ENCODE data around the gene CELSR1.

The CELSR1 gene

DNA sequence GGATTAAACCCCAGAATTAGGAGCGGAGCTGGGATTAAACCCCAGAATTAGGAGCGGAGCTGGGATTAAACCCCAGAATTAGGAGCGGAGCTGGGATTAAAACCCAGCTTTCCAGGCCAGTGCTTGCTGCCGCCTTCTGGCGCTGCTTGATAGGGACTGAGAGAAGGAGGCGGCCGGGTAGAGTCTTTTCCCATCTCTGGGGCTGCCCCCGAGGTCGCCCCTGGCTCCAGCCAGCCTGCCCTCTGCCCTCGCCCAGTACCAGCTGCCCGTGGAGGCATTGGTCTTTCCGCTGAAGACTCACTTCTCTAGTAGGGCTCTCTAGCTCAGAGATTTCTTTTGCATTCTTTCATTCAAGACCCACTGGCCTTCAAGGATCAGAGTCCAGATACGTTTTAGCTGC, 196.7 kb downstream of the CELSR1 start:
- Histone ChIP-seq H3K27ac (replicated peaks) (no peak overlapping the region), H3K27me3 (ENCODE audit: insufficient read depth, poor library complexity, severe bottlenecking) (no peaks in the 10 kb centered on the region), H3K4me3 (replicated peaks; ENCODE audit: insufficient read depth, low read length) (no peak overlapping the region)
- TF ChIP-seq, protein P1, sequence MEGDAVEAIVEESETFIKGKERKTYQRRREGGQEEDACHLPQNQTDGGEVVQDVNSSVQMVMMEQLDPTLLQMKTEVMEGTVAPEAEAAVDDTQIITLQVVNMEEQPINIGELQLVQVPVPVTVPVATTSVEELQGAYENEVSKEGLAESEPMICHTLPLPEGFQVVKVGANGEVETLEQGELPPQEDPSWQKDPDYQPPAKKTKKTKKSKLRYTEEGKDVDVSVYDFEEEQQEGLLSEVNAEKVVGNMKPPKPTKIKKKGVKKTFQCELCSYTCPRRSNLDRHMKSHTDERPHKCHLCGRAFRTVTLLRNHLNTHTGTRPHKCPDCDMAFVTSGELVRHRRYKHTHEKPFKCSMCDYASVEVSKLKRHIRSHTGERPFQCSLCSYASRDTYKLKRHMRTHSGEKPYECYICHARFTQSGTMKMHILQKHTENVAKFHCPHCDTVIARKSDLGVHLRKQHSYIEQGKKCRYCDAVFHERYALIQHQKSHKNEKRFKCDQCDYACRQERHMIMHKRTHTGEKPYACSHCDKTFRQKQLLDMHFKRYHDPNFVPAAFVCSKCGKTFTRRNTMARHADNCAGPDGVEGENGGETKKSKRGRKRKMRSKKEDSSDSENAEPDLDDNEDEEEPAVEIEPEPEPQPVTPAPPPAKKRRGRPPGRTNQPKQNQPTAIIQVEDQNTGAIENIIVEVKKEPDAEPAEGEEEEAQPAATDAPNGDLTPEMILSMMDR (IDR thresholded peaks at IDR 0.05; ENCODE audit: insufficient read depth, low read length) = no peak
- TF ChIP-seq SPI1 (IDR thresholded peaks at IDR 0.05; ENCODE audit: borderline replicate concordance, low read depth) = no peak
- TF ChIP-seq GABPA (IDR thresholded peaks at IDR 0.05; ENCODE audit: low read depth) = no peak
- TF ChIP-seq, protein P2, sequence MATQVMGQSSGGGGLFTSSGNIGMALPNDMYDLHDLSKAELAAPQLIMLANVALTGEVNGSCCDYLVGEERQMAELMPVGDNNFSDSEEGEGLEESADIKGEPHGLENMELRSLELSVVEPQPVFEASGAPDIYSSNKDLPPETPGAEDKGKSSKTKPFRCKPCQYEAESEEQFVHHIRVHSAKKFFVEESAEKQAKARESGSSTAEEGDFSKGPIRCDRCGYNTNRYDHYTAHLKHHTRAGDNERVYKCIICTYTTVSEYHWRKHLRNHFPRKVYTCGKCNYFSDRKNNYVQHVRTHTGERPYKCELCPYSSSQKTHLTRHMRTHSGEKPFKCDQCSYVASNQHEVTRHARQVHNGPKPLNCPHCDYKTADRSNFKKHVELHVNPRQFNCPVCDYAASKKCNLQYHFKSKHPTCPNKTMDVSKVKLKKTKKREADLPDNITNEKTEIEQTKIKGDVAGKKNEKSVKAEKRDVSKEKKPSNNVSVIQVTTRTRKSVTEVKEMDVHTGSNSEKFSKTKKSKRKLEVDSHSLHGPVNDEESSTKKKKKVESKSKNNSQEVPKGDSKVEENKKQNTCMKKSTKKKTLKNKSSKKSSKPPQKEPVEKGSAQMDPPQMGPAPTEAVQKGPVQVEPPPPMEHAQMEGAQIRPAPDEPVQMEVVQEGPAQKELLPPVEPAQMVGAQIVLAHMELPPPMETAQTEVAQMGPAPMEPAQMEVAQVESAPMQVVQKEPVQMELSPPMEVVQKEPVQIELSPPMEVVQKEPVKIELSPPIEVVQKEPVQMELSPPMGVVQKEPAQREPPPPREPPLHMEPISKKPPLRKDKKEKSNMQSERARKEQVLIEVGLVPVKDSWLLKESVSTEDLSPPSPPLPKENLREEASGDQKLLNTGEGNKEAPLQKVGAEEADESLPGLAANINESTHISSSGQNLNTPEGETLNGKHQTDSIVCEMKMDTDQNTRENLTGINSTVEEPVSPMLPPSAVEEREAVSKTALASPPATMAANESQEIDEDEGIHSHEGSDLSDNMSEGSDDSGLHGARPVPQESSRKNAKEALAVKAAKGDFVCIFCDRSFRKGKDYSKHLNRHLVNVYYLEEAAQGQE (IDR thresholded peaks at IDR 0.05; ENCODE audit: insufficient replicate concordance, low read depth) = no peak
- no peak for TF ChIP-seq POLR2AphosphoS5 (IDR thresholded peaks at IDR 0.05; ENCODE audit: low read depth)
- no peak for DNase-seq (ENCODE audit: low read depth in 1 of 2, low spot score in 1 of 2)

DNA sequence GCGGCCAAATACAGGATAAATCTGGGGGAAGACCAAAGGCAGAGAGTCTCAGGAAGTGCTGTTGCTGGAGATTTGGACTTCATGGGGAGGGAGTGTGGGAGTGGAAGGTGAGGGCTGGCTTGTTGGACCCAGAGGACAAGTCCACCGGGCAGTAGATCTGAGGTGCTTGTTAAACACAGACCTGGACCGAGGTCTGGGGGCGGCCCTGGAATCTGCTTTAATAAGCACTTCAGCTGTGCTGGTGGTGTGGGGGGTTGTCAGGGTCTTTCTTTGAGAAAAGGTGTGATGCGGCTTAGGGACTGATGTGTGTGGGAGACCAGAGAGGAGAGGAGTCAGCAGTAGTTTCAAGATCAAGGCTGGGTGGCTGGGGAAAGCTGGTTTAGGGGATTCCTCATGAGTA, 197.5 kb downstream of the CELSR1 start:
- H3K27ac ChIP-seq (replicated peaks) = no peak overlapping the region
- no peak overlapping the region for H3K4me3 ChIP-seq (replicated peaks; ENCODE audit: insufficient read depth, low read length)
- H3K27me3 ChIP-seq (ENCODE audit: insufficient read depth, poor library complexity, severe bottlenecking) = no peaks in the 10 kb centered on the region
- TF ChIP-seq SPI1 (IDR thresholded peaks at IDR 0.05; ENCODE audit: borderline replicate concordance, low read depth) (no peak), GABPA (IDR thresholded peaks at IDR 0.05; ENCODE audit: low read depth) (no peak), POLR2AphosphoS5 (IDR thresholded peaks at IDR 0.05; ENCODE audit: low read depth) (no peak)
- TF ChIP-seq, protein P2 (IDR thresholded peaks at IDR 0.05; ENCODE audit: insufficient replicate concordance, low read depth) = no peak
- TF ChIP-seq, protein P1 (IDR thresholded peaks at IDR 0.05; ENCODE audit: insufficient read depth, low read length) = no peak
- DNase-seq (ENCODE audit: low read depth in 1 of 2, low spot score in 1 of 2) = no peak

DNA sequence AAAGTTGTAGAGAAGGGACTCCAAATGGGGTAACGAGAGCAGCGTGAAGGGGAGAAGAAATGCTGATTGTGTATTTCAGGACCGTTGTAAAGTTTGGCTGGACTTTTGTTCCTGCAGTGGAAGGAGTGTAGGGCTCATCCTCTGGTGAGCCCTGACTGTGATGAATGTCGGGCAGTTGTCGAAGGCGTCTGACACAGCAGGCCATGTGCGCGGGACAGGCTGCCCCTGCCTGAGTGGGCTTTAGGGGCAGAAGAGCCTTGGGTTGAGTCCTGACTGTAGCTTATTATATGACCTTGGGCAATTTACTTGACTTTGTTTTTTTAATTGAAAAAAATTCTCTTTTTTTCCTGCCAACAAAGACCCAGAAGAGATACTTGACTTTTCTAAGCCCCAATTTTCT, 198.8 kb downstream of the CELSR1 start:
- H3K4me3 ChIP-seq (replicated peaks; ENCODE audit: insufficient read depth, low read length) = no peak overlapping the region
- no peak overlapping the region for H3K27ac ChIP-seq (replicated peaks)
- no peaks in the 10 kb centered on the region for H3K27me3 ChIP-seq (ENCODE audit: insufficient read depth, poor library complexity, severe bottlenecking)
- no peak for DNase-seq (ENCODE audit: low read depth in 1 of 2, low spot score in 1 of 2)
- TF ChIP-seq, protein P1 (IDR thresholded peaks at IDR 0.05; ENCODE audit: insufficient read depth, low read length) = no peak
- TF ChIP-seq, protein P2 (IDR thresholded peaks at IDR 0.05; ENCODE audit: insufficient replicate concordance, low read depth) = no peak
- no peak for TF ChIP-seq SPI1 (IDR thresholded peaks at IDR 0.05; ENCODE audit: borderline replicate concordance, low read depth)
- no peak for TF ChIP-seq GABPA (IDR thresholded peaks at IDR 0.05; ENCODE audit: low read depth)
- no peak for TF ChIP-seq POLR2AphosphoS5 (IDR thresholded peaks at IDR 0.05; ENCODE audit: low read depth)
